ENCODE data around the gene IVL. TPM values are rescaled to one million over a fixed set of nuclear protein-coding genes. Genes with fewer than 3 reads are reported as not detected.

Gene IVL
- polyA plus RNA-seq, 1 of the 3 experiments (the other 2 are of a cell fraction): 0.64 TPM

GRCh38 chr1:152901631-152902030 is 6.7 kb upstream of the IVL start:
- Histone ChIP-seq H4K20me1 (ENCODE audit: insufficient read depth) (no peaks in the 10 kb centered on the region), H3K4me3 (ENCODE audit: low read depth in 2 of 2, low read length in 1 of 2) (no peak overlapping the region), H3K9me3 (no peaks in the 10 kb centered on the region), H3K27ac (ENCODE audit: low read depth in 2 of 2, low read length in 1 of 2) (no peak overlapping the region), H3K9me2 (no peaks in the 10 kb centered on the region), H3K4me2 (no peak overlapping the region), H3K9ac (no peak overlapping the region), H3K79me2 (ENCODE audit: insufficient read depth) (no peaks in the 10 kb centered on the region), H3K4me1 (ENCODE audit: control insufficient read depth in 1 of 2, insufficient read depth in 2 of 2, low read depth in 1 of 2, low read length in 1 of 2) (peaks cover 0 to 13% of the 10 kb centered on the region in 2 experiments; a peak in 2 of 4 replicates), H3F3A (replicated peaks; ENCODE audit: insufficient read depth) (peaks cover 19% of the 10 kb centered on the region), H3K36me3 (replicated peaks in 1 of 2; ENCODE audit: control insufficient read depth in 1 of 2, insufficient read depth in 2 of 2, low read length in 1 of 2) (no peaks in the 10 kb centered on the region), H2AFZ (ENCODE audit: low read depth) (no peak overlapping the region), H3K27me3 (ENCODE audit: insufficient read depth) (no peaks in the 10 kb centered on the region)
- WGBS (ENCODE audit: low lambda C conversion rate): 39% methylated on average over 5 of the region's 5 CpGs
- POLR2A ChIA-PET: no interaction called here
- TF ChIP-seq MXI1 (IDR thresholded peaks at IDR 0.05; ENCODE audit: low read depth, low read length): no peak
- CTCF ChIA-PET: interaction anchor here (0.6 to 1.9 kb wide), 2 partner anchors 15 to 172 kb away, joined by 3 to 4 read pairs; no protein-coding TSS in a partner anchor
- DNase-seq: no peak

GRCh38 chr1:152902636-152903035 is 5.7 kb upstream of the IVL start:
- Histone ChIP-seq H3K9me2 (no peaks in the 10 kb centered on the region), H2AFZ (ENCODE audit: low read depth) (no peak overlapping the region), H3F3A (replicated peaks; ENCODE audit: insufficient read depth) (peaks cover 29% of the 10 kb centered on the region), H3K4me2 (no peak overlapping the region), H3K27me3 (ENCODE audit: insufficient read depth) (no peaks in the 10 kb centered on the region), H4K20me1 (ENCODE audit: insufficient read depth) (no peaks in the 10 kb centered on the region), H3K27ac (ENCODE audit: low read depth in 2 of 2, low read length in 1 of 2) (no peak overlapping the region), H3K4me3 (ENCODE audit: low read depth in 2 of 2, low read length in 1 of 2) (no peak overlapping the region), H3K79me2 (ENCODE audit: insufficient read depth) (no peaks in the 10 kb centered on the region), H3K36me3 (replicated peaks in 1 of 2; ENCODE audit: control insufficient read depth in 1 of 2, insufficient read depth in 2 of 2, low read length in 1 of 2) (no peaks in the 10 kb centered on the region), H3K9ac (no peak overlapping the region), H3K4me1 (ENCODE audit: control insufficient read depth in 1 of 2, insufficient read depth in 2 of 2, low read depth in 1 of 2, low read length in 1 of 2) (peaks cover 0 to 23% of the 10 kb centered on the region in 2 experiments; a peak in 2 of 4 replicates), H3K9me3 (no peaks in the 10 kb centered on the region)
- CTCF ChIA-PET: no interaction called here
- 64% methylated on average over 2 of the region's 4 CpGs for WGBS (ENCODE audit: low lambda C conversion rate)
- no peak for DNase-seq
- POLR2A ChIA-PET: no interaction called here
- TF ChIP-seq MEF2A (IDR thresholded peaks at IDR 0.05; ENCODE audit: borderline replicate concordance, low read depth): no peak
- TF ChIP-seq FOSL2 (IDR thresholded peaks at IDR 0.05; ENCODE audit: borderline replicate concordance, low read depth): no peak
- TF ChIP-seq POLR2AphosphoS5 (IDR thresholded peaks at IDR 0.05; ENCODE audit: low read depth, low read length): no peak
- TF ChIP-seq FOXM1 (IDR thresholded peaks at IDR 0.05; ENCODE audit: low read depth): no peak
- TF ChIP-seq EZH2phosphoT487 (IDR thresholded peaks at IDR 0.05; ENCODE audit: borderline replicate concordance, low read depth): no peak
- TF ChIP-seq CHD2 (IDR thresholded peaks at IDR 0.05; ENCODE audit: low read length, partially characterized antibody): no peak
- no peak for TF ChIP-seq SMC3 (IDR thresholded peaks at IDR 0.05; ENCODE audit: low read depth, low read length)
- no peak for TF ChIP-seq NRF1 (IDR thresholded peaks at IDR 0.05; ENCODE audit: low read depth, low read length)
- TF ChIP-seq, protein P1, sequence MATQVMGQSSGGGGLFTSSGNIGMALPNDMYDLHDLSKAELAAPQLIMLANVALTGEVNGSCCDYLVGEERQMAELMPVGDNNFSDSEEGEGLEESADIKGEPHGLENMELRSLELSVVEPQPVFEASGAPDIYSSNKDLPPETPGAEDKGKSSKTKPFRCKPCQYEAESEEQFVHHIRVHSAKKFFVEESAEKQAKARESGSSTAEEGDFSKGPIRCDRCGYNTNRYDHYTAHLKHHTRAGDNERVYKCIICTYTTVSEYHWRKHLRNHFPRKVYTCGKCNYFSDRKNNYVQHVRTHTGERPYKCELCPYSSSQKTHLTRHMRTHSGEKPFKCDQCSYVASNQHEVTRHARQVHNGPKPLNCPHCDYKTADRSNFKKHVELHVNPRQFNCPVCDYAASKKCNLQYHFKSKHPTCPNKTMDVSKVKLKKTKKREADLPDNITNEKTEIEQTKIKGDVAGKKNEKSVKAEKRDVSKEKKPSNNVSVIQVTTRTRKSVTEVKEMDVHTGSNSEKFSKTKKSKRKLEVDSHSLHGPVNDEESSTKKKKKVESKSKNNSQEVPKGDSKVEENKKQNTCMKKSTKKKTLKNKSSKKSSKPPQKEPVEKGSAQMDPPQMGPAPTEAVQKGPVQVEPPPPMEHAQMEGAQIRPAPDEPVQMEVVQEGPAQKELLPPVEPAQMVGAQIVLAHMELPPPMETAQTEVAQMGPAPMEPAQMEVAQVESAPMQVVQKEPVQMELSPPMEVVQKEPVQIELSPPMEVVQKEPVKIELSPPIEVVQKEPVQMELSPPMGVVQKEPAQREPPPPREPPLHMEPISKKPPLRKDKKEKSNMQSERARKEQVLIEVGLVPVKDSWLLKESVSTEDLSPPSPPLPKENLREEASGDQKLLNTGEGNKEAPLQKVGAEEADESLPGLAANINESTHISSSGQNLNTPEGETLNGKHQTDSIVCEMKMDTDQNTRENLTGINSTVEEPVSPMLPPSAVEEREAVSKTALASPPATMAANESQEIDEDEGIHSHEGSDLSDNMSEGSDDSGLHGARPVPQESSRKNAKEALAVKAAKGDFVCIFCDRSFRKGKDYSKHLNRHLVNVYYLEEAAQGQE (IDR thresholded peaks at IDR 0.05; ENCODE audit: low read depth, low read length): no peak
- no peak for TF ChIP-seq RCOR1 (IDR thresholded peaks at IDR 0.05; ENCODE audit: low read length)
- no peak for TF ChIP-seq YY1 (IDR thresholded peaks at IDR 0.05; ENCODE audit: low read depth)
